Breast epithelium (tissue), 3 donors: ENCODE data around the gene ARID1B.

ENCODE experiments used
- POLR2A ChIP-seq: fragments of 450-650 bp; IDR thresholded peaks from one replicate; pipeline ENCODE4 v1.6.1; 2016; ENCODE audit warnings: antibody characterized with exemption, mild to moderate bottlenecking, moderate library complexity
- TF ChIP-seq, protein P1 (sequence below), 3 donors: fragments of 450-650 bp; IDR thresholded peaks; one replicate each; pipeline ENCODE4 v1.5.1; 2016 to 2017; ENCODE audit warnings: antibody characterized with exemption in 3 of 3, mild to moderate bottlenecking in 3 of 3, moderate library complexity in 3 of 3

DNA sequence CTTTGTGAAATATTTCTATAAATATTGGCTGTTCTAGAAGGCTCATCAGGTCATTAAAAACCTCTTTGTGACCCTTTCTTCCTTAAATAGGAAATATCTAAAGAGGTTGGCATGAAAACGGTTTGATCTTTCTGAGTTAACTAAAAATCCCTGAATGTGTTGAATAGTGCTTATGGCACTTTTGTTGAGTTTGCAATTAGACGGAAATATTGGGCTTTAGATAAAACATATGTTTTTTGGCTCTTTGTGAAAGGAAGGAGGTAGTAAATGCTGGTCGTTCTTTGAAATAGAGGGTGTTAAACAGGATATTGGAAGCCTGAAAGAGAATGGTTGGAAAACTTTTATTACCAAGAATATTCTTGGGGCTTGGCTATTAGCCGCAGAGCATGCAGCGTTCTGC is 163.0 kb downstream of the ARID1B start:
- no peak for TF ChIP-seq POLR2A
- TF ChIP-seq, protein P1, sequence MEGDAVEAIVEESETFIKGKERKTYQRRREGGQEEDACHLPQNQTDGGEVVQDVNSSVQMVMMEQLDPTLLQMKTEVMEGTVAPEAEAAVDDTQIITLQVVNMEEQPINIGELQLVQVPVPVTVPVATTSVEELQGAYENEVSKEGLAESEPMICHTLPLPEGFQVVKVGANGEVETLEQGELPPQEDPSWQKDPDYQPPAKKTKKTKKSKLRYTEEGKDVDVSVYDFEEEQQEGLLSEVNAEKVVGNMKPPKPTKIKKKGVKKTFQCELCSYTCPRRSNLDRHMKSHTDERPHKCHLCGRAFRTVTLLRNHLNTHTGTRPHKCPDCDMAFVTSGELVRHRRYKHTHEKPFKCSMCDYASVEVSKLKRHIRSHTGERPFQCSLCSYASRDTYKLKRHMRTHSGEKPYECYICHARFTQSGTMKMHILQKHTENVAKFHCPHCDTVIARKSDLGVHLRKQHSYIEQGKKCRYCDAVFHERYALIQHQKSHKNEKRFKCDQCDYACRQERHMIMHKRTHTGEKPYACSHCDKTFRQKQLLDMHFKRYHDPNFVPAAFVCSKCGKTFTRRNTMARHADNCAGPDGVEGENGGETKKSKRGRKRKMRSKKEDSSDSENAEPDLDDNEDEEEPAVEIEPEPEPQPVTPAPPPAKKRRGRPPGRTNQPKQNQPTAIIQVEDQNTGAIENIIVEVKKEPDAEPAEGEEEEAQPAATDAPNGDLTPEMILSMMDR (IDR thresholded peaks at IDR 0.05) = no peak
